ENCODE results near the gene WDR73.

WDR73 gene

DNA sequence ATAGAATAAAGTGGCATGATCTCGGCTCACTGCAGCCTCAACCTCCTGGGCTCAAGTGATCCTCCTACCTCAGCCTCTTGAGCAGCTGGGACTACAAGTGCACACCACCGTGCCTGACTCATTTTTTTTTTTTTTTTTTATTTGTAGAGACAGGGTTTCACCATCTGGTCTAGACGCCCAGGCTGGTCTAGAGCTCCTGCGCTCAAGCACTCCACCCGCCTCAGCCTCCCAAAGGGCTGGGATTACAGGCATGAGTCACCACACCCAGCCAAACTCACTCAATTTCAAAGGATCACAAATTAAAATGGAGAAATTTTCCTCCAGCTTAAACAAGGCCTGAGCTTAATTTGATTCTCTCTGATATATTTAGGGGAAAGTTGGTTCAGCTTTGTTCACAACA lies 31.2 kb upstream of the WDR73 start:
- TF ChIP-seq FOXP2 (optimal IDR thresholded peaks at IDR 0.05; ENCODE audit: borderline replicate concordance, extremely low read depth, extremely low read length, insufficient read depth) (no peak), TAF1 (IDR thresholded peaks at IDR 0.05; ENCODE audit: borderline replicate concordance, insufficient read depth, low read length) (no peak), POLR2AphosphoS5 (IDR thresholded peaks at IDR 0.05; ENCODE audit: low read depth, low read length) (no peak), SIN3A (IDR thresholded peaks at IDR 0.05; ENCODE audit: borderline replicate concordance, insufficient read depth, low read length) (no peak)
- TF ChIP-seq, protein P1, sequence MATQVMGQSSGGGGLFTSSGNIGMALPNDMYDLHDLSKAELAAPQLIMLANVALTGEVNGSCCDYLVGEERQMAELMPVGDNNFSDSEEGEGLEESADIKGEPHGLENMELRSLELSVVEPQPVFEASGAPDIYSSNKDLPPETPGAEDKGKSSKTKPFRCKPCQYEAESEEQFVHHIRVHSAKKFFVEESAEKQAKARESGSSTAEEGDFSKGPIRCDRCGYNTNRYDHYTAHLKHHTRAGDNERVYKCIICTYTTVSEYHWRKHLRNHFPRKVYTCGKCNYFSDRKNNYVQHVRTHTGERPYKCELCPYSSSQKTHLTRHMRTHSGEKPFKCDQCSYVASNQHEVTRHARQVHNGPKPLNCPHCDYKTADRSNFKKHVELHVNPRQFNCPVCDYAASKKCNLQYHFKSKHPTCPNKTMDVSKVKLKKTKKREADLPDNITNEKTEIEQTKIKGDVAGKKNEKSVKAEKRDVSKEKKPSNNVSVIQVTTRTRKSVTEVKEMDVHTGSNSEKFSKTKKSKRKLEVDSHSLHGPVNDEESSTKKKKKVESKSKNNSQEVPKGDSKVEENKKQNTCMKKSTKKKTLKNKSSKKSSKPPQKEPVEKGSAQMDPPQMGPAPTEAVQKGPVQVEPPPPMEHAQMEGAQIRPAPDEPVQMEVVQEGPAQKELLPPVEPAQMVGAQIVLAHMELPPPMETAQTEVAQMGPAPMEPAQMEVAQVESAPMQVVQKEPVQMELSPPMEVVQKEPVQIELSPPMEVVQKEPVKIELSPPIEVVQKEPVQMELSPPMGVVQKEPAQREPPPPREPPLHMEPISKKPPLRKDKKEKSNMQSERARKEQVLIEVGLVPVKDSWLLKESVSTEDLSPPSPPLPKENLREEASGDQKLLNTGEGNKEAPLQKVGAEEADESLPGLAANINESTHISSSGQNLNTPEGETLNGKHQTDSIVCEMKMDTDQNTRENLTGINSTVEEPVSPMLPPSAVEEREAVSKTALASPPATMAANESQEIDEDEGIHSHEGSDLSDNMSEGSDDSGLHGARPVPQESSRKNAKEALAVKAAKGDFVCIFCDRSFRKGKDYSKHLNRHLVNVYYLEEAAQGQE (IDR thresholded peaks at IDR 0.05; ENCODE audit: insufficient read depth in 1 of 2, low read depth in 2 of 2, low read length in 2 of 2) = no peak

DNA sequence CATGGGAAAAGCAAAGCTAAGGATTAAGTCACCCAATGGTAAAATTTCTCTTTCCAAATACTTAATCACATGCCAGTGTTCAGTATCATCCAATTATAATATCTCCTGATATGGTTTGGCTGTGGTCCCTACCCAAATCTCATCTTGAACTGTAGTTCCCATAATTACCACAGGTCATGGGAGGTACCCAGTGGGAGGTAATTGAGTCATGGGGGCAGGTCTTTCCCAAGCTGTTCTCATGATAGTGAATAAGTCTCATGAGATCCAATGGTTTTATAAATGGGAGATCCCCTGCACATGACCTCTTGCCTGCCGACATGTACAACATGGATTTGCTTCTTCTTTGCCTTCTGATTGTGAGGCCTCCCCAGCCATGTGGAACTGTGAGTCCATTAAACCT lies 30.0 kb upstream of the WDR73 start:
- TF ChIP-seq TAF1 (IDR thresholded peaks at IDR 0.05; ENCODE audit: borderline replicate concordance, insufficient read depth, low read length) = no peak
- TF ChIP-seq, protein P1 (IDR thresholded peaks at IDR 0.05; ENCODE audit: insufficient read depth in 1 of 2, low read depth in 2 of 2, low read length in 2 of 2) = no peak
- no peak for TF ChIP-seq POLR2AphosphoS5 (IDR thresholded peaks at IDR 0.05; ENCODE audit: low read depth, low read length)
- TF ChIP-seq SIN3A (IDR thresholded peaks at IDR 0.05; ENCODE audit: borderline replicate concordance, insufficient read depth, low read length) = no peak
- TF ChIP-seq FOXP2 (optimal IDR thresholded peaks at IDR 0.05; ENCODE audit: borderline replicate concordance, extremely low read depth, extremely low read length, insufficient read depth) = no peak

DNA sequence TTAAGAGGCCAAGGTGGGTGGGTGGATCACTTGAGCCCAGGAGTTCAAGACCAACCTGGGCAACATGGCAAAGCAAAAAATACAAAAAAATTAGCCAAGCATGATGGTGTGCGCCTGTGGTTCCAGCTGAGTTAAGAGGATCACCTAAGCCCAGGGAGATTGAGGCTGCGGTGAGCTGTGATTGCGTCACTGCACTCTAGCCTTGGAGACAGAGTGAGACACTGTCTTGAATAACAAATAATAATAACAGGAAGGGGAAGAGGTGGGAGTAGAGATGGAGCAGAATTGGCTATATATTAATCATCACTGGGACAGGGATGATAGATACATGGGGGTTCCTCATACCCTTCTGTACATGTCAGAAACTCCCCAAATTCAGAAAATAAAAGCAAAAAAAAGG lies 27.7 kb upstream of the WDR73 start:
- TF ChIP-seq FOXP2 (optimal IDR thresholded peaks at IDR 0.05; ENCODE audit: borderline replicate concordance, extremely low read depth, extremely low read length, insufficient read depth) (no peak), TAF1 (IDR thresholded peaks at IDR 0.05; ENCODE audit: borderline replicate concordance, insufficient read depth, low read length) (no peak), POLR2AphosphoS5 (IDR thresholded peaks at IDR 0.05; ENCODE audit: low read depth, low read length) (no peak), SIN3A (IDR thresholded peaks at IDR 0.05; ENCODE audit: borderline replicate concordance, insufficient read depth, low read length) (no peak)
- TF ChIP-seq, protein P1 (IDR thresholded peaks at IDR 0.05; ENCODE audit: insufficient read depth in 1 of 2, low read depth in 2 of 2, low read length in 2 of 2) = no peak

DNA sequence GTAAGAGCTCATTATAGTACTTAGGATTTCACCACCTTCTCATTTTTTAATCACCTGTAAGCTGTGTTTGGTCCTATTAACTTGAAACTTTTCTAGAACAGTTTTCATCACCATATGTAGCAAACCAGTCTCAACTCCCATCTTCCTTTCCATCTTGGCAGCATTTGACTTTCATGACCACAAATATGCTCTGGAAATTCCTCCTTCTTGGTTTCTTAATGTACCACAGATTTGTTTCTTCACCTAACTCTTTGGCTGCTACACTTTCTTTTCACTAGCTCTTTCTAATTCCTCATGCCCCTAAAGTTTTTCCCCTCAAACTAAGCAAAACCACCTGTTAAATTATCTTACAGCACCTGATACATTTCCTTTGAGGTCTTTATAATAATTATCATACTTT lies 17.1 kb upstream of the WDR73 start:
- TF ChIP-seq TAF1 (IDR thresholded peaks at IDR 0.05; ENCODE audit: borderline replicate concordance, insufficient read depth, low read length) (no peak), SIN3A (IDR thresholded peaks at IDR 0.05; ENCODE audit: borderline replicate concordance, insufficient read depth, low read length) (no peak), FOXP2 (optimal IDR thresholded peaks at IDR 0.05; ENCODE audit: borderline replicate concordance, extremely low read depth, extremely low read length, insufficient read depth) (no peak), POLR2AphosphoS5 (IDR thresholded peaks at IDR 0.05; ENCODE audit: low read depth, low read length) (no peak)
- TF ChIP-seq, protein P1 (IDR thresholded peaks at IDR 0.05; ENCODE audit: insufficient read depth in 1 of 2, low read depth in 2 of 2, low read length in 2 of 2) = no peak

DNA sequence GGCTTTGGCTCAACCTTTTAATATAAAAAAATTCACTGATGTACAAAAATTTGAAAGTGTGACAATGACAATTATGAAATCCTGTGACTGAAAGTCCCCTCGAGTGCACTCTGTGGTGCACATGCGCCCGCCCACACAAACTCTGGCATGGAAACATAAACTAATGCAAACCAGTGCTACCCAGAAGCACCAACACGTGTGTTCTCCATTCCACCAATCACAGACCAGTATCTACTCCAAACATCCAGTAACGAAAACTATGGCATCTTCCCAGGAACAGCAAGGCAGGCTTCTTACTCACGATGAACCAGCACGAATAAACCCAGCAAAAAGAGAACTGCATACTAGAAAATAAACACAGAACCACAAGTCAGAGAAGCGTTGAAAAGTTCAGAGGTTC lies 15.6 kb upstream of the WDR73 start:
- TF ChIP-seq, protein P1 (IDR thresholded peaks at IDR 0.05; ENCODE audit: insufficient read depth in 1 of 2, low read depth in 2 of 2, low read length in 2 of 2) = no peak
